ENCODE results near the gene ZNF239.
"Not testable (repeated sequence)": the region's sequence is repeated elsewhere in the genome, so short reads cannot be mapped to it uniquely, and the experiment has no call there.

The ZNF239 gene

DNA sequence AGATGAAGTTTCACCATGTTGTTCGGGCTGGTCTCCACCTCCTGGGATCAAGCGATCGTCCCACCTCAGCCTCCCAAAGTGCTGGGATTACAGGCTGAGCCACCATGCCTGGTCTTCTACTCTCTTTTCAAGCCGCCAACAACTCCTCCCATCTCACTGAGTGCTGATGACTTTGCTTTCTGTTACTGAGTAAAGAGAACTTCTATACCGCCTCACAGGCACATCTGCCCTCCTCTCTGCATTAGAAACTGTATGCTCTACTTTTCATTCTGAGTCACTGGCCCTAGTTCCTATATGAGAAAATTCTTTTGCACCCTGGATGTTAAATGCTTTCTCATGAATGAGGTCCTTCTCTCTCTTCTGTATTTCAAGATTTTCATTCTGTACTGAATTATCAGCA lies 2.2 kb upstream of the ZNF239 start:
- no peak for DNase-seq (ENCODE audit: low spot score)

DNA sequence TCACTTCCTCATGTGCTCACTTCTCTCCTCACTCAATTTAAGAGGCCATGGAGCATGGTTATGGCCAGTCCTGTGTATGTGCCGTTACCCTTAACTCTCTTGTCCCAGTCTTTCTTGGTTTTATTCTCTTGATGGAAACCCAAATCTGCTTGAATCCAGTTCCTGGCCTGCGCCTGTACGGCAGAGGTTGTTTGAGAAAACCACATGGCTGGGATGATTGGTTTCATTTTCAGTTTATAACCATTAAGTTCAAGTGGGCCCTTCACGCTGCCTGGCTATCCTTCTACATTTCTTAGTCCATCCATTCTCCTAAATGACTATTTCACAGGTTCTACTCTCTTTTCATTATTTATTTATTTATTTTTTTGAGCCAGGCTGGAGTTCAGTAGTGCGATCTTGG lies 1.6 kb upstream of the ZNF239 start:
- DNase-seq (ENCODE audit: low spot score) = no peak

DNA sequence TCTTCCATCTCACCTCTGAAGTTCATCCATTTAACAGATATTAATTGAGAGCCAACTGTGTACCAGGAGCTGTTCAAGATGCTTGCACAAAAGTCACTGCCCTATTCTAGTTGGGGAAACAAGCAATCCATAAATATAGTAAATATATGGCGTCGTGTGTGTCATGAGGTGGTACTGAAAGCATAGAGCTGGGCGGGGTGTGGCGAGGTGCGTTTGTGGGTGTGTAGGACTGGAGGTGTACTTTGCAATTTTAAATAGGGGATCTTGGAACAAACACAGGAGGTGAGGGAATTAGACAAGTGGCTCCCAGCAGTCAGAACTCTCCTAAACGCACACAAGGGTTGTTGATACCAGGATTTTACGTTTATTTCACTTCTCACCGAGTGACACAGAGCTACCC lies 490 bp upstream of the ZNF239 start:
- no peak for DNase-seq (ENCODE audit: low spot score)

DNA sequence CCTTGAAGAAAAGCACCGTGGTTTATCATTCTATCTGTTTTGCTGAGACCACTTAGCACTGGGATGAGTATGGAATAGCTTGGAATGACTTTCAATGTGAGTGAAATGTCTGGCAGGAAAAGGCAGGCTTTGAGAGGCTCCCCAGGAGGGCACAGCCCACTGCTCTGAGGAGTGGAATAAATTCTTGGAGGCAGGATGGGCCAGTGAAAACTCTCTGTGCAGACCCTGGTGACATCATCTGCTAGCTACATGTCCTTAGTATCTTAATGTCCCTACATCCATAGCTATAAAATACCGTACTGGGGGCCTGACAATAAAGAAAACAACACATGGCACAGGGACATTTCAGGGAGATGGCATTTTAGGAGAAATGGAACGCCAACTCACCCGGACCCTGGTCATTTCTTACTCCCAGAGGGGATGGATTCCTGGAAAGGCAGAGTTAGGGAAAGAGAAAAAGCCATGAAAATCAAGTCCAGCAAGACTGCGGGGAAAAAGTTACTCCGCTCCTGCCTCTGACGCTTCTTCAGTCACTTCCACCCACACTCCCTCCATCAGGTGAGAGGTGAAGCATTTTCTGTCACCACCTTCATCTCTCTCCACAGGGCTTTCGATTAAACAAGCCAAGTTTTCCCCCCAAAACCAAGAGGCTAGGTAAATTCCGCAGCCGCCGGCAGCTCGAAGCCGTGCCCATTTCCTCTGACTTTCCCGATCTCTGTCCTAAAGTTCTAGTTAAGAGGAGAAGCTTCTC lies 991 bp downstream of the ZNF239 start:
- no peak for DNase-seq (ENCODE audit: low spot score)

DNA sequence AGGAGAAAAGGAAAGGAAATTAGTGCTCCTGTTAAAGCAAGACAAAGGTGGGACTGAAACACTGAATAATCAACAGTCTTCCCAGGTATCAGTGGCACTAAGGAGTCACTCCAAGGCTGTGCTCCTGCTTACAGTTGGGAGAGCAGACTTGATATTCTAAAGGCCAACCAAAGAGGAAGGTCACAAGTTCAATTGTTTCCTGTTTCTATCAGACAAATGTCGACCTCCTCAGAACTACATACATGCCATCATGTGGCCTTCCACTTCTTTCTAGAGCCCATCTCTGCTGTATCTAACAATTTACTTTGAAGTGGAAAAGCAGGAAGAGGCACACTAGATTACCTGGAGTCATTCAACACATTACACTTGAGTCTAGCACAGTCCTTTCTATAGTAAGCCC lies 3.4 kb downstream of the ZNF239 start:
- DNase-seq (ENCODE audit: low spot score) = no peak

DNA sequence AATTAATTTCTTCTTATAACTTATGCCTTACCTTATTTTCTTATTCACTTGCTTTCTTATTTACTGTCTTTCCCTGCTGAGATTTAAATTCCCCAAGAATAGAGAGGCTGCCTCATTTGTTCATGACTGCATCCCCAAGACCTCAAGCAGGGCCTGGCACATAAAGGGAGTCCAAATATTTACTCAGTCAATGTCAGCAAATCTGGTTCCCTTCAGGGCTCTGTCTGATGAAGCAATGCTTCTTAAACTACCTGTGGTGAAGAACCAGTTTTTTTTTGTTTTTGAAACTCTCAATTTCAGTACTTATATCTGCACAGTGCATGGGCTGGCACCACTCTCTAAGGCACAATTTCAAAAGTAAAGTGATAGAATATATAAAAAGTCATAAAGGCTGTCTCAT lies 4.7 kb downstream of the ZNF239 start:
- no peak for DNase-seq (ENCODE audit: low spot score)

DNA sequence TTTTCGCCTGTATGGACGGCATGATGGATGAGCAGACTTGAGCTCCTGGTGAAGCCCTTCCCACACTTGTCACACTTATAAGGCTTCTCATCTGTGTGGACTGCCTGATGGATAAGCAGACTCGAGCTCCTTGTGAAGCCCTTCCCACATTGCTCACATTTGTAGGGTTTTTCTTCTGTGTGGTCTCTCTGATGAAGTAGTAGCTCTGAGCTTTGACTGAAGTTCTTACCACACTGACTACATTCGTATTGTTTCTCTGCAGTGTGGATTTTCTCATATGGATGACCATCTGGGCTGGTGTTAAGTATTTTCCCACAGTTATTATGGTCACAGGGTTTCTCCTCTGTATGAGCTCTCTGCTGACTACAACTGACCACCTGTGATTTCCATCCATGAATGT lies 17.2 kb downstream of the ZNF239 start:
- no peak for DNase-seq (ENCODE audit: low spot score)

DNA sequence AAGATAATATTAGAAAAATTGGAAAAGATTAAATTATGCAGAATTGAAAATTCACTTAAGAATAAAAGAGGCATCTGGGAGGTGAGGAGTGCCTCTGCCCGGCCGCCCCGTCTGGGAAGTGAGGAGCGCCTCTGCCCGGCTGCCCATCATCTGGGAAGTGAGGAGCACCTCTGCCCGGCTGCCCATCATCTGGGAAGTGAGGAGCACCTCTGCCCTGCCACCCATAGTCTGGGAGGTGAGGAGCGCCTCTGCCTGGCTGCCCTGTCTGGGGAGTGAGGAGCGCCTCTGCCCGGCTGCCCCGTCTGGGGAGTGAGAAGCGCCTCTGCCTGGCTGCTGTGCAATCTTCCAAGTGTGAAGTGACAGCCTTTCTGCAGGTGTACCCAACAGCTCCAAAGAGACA lies 30.7 kb downstream of the ZNF239 start:
- not testable (repeated sequence) for DNase-seq (ENCODE audit: low spot score)

DNA sequence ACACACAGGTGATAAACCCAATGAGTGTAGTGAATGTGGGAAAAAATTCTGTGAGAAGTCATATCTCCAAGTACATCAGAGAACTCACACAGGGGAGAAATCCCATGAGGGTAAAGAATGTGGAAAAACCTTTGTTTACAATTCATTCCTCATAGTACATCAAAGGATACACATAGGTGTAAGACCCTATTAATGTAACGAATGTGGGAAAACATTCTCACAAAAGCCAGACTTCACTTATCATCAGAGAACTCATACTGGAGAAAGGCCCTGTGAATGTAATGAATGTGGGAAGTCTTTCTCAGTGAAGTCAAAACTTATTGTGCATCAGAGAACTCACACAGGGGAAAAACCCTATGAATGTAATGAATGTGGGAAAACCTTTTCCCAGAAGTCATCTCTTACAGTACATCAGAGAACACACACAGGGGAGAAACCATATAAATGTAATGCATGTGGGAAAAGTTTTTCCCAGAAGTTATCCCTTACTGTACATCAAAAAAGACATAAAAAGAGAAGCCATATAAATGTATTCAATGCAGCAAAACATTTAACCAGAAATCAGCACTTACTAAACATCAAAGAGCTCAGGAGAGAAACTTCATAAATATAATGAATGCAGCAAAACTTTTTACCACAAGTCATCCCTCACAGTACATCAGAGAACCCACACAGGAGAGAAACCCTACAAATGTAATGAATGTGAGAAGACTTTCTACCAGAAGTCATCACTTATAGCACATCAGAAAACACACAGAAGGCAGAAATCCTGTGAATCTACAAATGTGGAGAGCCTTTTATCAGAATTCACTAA lies 49.8 kb downstream of the ZNF239 start:
- DNase-seq (ENCODE audit: low spot score) = no peak
